Rectal smooth muscle tissue (tissue), 1 donor: ENCODE measurements around the gene CCT5.
"Not testable (repeated sequence)": the region's sequence is repeated elsewhere in the genome, so short reads cannot be mapped to it uniquely, and the experiment has no call there.

Experiments used
- H3K27ac ChIP-seq: one replicate; pipeline ENCODE4 v1.7.0; 2013; ENCODE audit warnings: low read depth, low read length, inconsistent platforms
- H3K27me3 ChIP-seq: one replicate; pipeline ENCODE4 v1.7.0; 2013; ENCODE audit warnings: low read length; ENCODE audit not compliant: control insufficient read depth, insufficient read depth
- H3K36me3 ChIP-seq: one replicate; pipeline ENCODE4 v1.7.0; 2013; ENCODE audit warnings: low read length; ENCODE audit not compliant: control insufficient read depth, insufficient read depth
- H3K4me1 ChIP-seq: one replicate; pipeline ENCODE4 v1.7.0; 2013; ENCODE audit warnings: low read length; ENCODE audit not compliant: control insufficient read depth, insufficient read depth
- H3K4me3 ChIP-seq: one replicate; pipeline ENCODE4 v1.7.0; 2013; ENCODE audit warnings: low read length
- H3K9ac ChIP-seq: one replicate; pipeline ENCODE4 v1.7.0; 2013; ENCODE audit warnings: low read length

The CCT5 gene

GRCh38 chr5:10285362-10285761 is 35.3 kb downstream of the CCT5 start:
- H3K4me1 ChIP-seq, H3K27me3 ChIP-seq, H3K36me3 ChIP-seq, H3K27ac ChIP-seq, H3K4me3 ChIP-seq, H3K9ac ChIP-seq: not testable (repeated sequence)

- H3K4me1 ChIP-seq, result no peaks in the 10 kb centered on the region
- no peak overlapping the region for H3K9ac ChIP-seq
- H3K4me3 ChIP-seq, result no peak overlapping the region
- no peak overlapping the region for H3K27ac ChIP-seq
- H3K27me3 ChIP-seq, result no peaks in the 10 kb centered on the region
- H3K36me3 ChIP-seq, result peaks cover 5% of the 10 kb centered on the region
These were observed 36.2 kb downstream of the CCT5 start for GRCh38 chr5:10286162-10286861.

GRCh38 chr5:10286862-10287227 is 36.8 kb downstream of the CCT5 start:
- Histone ChIP-seq H3K36me3 (peaks cover 5% of the 10 kb centered on the region), H3K27me3 (no peaks in the 10 kb centered on the region), H3K27ac (no peak overlapping the region), H3K4me1 (no peaks in the 10 kb centered on the region), H3K4me3 (no peak overlapping the region), H3K9ac (no peak overlapping the region)

- no peaks in the 10 kb centered on the region for H3K27me3 ChIP-seq
- no peak overlapping the region for H3K9ac ChIP-seq
- H3K4me3 ChIP-seq, result no peak overlapping the region
- H3K27ac ChIP-seq, result no peak overlapping the region
- no peaks in the 10 kb centered on the region for H3K4me1 ChIP-seq
- H3K36me3 ChIP-seq, result peaks cover 5% of the 10 kb centered on the region
These were observed 38.6 kb downstream of the CCT5 start for GRCh38 chr5:10288592-10289219.

GRCh38 chr5:10289353-10289752 is 39.3 kb downstream of the CCT5 start:
- H3K9ac ChIP-seq, result no peak overlapping the region
- peaks cover 5% of the 10 kb centered on the region for H3K36me3 ChIP-seq
- no peaks in the 10 kb centered on the region for H3K4me1 ChIP-seq

GRCh38 chr5:10289991-10290390 is 39.9 kb downstream of the CCT5 start:
- no peaks in the 10 kb centered on the region for H3K27me3 ChIP-seq
- no peaks in the 10 kb centered on the region for H3K4me1 ChIP-seq
- H3K27ac ChIP-seq, result no peak overlapping the region
- peaks cover 5% of the 10 kb centered on the region for H3K36me3 ChIP-seq
- H3K9ac ChIP-seq, result no peak overlapping the region
- no peak overlapping the region for H3K4me3 ChIP-seq

More at GRCh38 chr5:10289353-10289752, 39.3 kb downstream of the CCT5 start:
- Histone ChIP-seq H3K27ac (no peak overlapping the region), H3K27me3 (no peaks in the 10 kb centered on the region), H3K4me3 (no peak overlapping the region)

- no peaks in the 10 kb centered on the region for H3K4me1 ChIP-seq
- no peak overlapping the region for H3K9ac ChIP-seq
- no peak overlapping the region for H3K27ac ChIP-seq
- no peaks in the 10 kb centered on the region for H3K27me3 ChIP-seq
- no peak overlapping the region for H3K4me3 ChIP-seq
- H3K36me3 ChIP-seq, result peaks cover 5% of the 10 kb centered on the region
These were observed 40.4 kb downstream of the CCT5 start for GRCh38 chr5:10290438-10290837.

GRCh38 chr5:10291692-10292339 is 41.7 kb downstream of the CCT5 start:
- Histone ChIP-seq H3K36me3 (peaks cover 5% of the 10 kb centered on the region), H3K27ac (no peak overlapping the region), H3K4me3 (no peak overlapping the region), H3K27me3 (no peaks in the 10 kb centered on the region), H3K4me1 (no peaks in the 10 kb centered on the region), H3K9ac (no peak overlapping the region)

- Histone ChIP-seq H3K27ac (no peak overlapping the region), H3K4me1 (no peaks in the 10 kb centered on the region), H3K36me3 (peaks cover 5% of the 10 kb centered on the region), H3K9ac (no peak overlapping the region), H3K4me3 (no peak overlapping the region), H3K27me3 (no peaks in the 10 kb centered on the region)
These were observed 44.0 kb downstream of the CCT5 start for GRCh38 chr5:10293907-10294662.

GRCh38 chr5:10295619-10296326 is 45.7 kb downstream of the CCT5 start:
- Histone ChIP-seq H3K27me3 (no peaks in the 10 kb centered on the region), H3K27ac (no peak overlapping the region)

GRCh38 chr5:10297646-10298204 is 47.6 kb downstream of the CCT5 start:
- Histone ChIP-seq H3K4me3 (no peak overlapping the region), H3K4me1 (no peaks in the 10 kb centered on the region), H3K27ac (no peak overlapping the region)

More at GRCh38 chr5:10295619-10296326, 45.7 kb downstream of the CCT5 start:
- no peak overlapping the region for H3K9ac ChIP-seq
- H3K36me3 ChIP-seq, result no peaks in the 10 kb centered on the region
- no peaks in the 10 kb centered on the region for H3K4me1 ChIP-seq
- no peak overlapping the region for H3K4me3 ChIP-seq

More at GRCh38 chr5:10297646-10298204, 47.6 kb downstream of the CCT5 start:
- Histone ChIP-seq H3K27me3 (no peaks in the 10 kb centered on the region), H3K9ac (no peak overlapping the region), H3K36me3 (no peaks in the 10 kb centered on the region)
